IPS-18a (cell line): ENCODE results near the gene CDH4.

Source experiments
- H3K27ac ChIP-seq: one replicate; pipeline ENCODE4 v1.5.1; 2013; ENCODE audit warnings: low read length
- H3K27me3 ChIP-seq: one replicate; pipeline ENCODE4 v1.6.1; 2013; ENCODE audit warnings: mild to moderate bottlenecking, low read length; ENCODE audit not compliant: control insufficient read depth, insufficient read depth
- H3K36me3 ChIP-seq: one replicate; pipeline ENCODE4 v1.6.1; 2013; ENCODE audit warnings: low read depth, low read length; ENCODE audit not compliant: control insufficient read depth
- H3K4me1 ChIP-seq: one replicate; pipeline ENCODE4 v1.6.1; 2013; ENCODE audit warnings: low read depth, low read length; ENCODE audit not compliant: control insufficient read depth
- H3K4me3 ChIP-seq: one replicate; pipeline ENCODE4 v1.5.1; 2013; ENCODE audit warnings: low read length
- H3K9ac ChIP-seq: one replicate; pipeline ENCODE4 v1.6.1; 2013; ENCODE audit warnings: mild to moderate bottlenecking, low read length, moderate library complexity
- H3K9me3 ChIP-seq: one replicate; pipeline ENCODE4 v1.6.1; 2013; ENCODE audit warnings: low read depth, low read length; ENCODE audit not compliant: control insufficient read depth

The CDH4 gene

DNA sequence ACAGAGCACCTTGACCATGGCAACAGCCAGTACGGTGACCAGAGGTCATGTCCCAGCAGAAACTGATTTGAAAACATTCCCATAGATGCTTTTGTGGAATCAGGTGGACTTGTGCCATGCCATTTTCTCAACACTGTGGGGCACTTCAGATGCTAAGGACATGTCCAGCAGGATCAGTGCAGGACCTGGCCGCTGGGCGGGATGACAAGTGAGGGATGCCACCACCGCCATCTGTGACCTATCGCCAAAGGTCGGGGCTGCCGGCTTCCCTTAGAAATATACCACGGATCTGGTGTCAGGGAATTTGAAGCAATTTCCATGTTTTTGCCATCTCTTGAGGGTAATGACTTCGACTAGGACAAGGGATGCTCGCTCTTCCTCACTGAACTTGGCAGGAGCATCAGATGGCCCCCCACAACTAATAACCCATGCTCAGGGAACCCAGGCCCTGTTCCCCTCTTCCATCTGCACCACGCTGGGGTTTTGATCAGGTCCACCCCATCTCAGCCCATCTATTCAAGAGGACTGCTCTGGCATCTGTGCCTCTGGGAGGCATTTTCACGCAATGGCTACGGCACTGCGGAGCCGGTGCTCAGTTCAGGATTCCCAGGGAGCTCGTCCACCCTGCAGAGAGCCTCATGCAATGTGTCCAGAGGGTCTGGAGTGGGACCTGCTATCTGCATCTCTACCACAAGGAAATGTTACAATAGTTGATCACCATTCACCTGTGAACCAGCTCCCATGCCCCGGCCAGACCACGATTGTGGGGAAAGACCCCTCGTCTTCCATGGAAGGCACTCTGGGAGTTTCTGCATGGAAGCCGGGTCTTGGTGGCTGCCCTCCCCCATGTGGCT is 511.1 kb downstream of the CDH4 start:
- H3K4me3 ChIP-seq = no peak overlapping the region
- no peaks in the 10 kb centered on the region for H3K9me3 ChIP-seq
- H3K27ac ChIP-seq = no peak overlapping the region
- no peak overlapping the region for H3K9ac ChIP-seq
- H3K27me3 ChIP-seq = no peaks in the 10 kb centered on the region
- H3K36me3 ChIP-seq = no peaks in the 10 kb centered on the region
- no peaks in the 10 kb centered on the region for H3K4me1 ChIP-seq

DNA sequence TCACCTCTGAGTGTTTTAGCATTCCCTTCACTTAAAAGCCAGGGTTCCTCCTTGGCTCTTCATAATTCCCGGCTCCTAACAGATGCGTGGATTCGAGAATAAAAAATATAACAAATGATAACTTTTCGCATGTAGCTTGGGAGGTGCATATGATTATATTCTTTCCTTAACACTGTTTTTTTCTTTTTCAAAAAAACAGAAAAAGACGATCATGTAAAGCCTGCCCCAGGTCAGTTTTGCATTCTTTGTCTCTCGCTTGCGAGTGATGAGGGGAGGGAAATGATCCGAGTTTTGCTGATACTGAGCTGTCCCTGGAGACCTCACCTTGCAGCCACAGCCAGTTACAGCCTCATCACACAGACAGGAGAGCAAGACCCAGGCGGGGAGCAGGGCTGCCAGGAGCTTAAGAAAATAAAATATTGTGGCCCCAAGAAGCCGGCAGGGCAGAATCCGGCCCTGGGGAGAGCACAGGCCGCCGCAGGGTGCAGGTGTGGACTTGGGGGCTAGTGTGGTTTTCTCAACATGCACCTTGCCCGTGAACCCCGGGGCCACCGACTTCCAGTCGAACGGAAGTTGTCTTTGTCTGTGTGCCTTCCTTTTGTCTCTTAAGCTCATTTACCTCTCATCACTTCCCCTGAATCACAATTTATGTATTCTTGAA is 511.8 kb downstream of the CDH4 start:
- Histone ChIP-seq H3K4me3 (no peak overlapping the region), H3K27ac (no peak overlapping the region), H3K9ac (no peak overlapping the region), H3K9me3 (no peaks in the 10 kb centered on the region), H3K36me3 (no peaks in the 10 kb centered on the region), H3K27me3 (no peaks in the 10 kb centered on the region), H3K4me1 (no peaks in the 10 kb centered on the region)

DNA sequence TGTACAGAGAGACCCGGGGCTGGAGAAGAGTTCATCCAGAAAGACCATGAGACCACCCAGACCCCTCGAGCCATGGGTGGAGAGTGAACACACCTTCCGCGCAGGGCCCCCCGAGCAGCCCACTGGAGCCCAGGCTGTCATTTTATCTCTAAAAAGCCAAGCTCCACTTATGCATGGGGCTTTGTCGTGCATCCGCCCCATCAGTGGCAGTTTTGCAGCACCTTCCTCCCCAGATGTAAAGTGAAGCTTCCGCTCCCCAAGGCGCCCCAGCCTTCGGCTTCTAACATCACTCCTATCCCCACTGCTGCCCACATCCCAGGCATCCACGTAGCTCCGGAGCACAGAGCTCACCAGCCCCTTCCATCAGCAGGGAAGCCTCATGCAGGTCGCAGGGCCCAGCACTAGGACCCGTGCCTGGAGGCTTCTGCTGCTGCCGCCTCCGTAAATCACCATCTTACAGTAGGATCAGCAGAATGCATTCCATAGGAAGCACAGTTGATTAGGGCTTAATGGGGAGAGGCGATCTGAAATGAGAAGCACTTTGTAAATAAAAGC is 512.5 kb downstream of the CDH4 start:
- Histone ChIP-seq H3K36me3 (no peaks in the 10 kb centered on the region), H3K9ac (no peak overlapping the region), H3K4me3 (no peak overlapping the region), H3K4me1 (no peaks in the 10 kb centered on the region), H3K9me3 (no peaks in the 10 kb centered on the region), H3K27ac (no peak overlapping the region), H3K27me3 (no peaks in the 10 kb centered on the region)

- Histone ChIP-seq H3K27ac (no peak overlapping the region), H3K36me3 (no peaks in the 10 kb centered on the region), H3K9ac (no peak overlapping the region), H3K27me3 (no peaks in the 10 kb centered on the region), H3K9me3 (no peaks in the 10 kb centered on the region), H3K4me3 (no peak overlapping the region), H3K4me1 (no peaks in the 10 kb centered on the region)
Measured at GRCh38 chr20:61765081-61765870, 513.2 kb downstream of the CDH4 start.

DNA sequence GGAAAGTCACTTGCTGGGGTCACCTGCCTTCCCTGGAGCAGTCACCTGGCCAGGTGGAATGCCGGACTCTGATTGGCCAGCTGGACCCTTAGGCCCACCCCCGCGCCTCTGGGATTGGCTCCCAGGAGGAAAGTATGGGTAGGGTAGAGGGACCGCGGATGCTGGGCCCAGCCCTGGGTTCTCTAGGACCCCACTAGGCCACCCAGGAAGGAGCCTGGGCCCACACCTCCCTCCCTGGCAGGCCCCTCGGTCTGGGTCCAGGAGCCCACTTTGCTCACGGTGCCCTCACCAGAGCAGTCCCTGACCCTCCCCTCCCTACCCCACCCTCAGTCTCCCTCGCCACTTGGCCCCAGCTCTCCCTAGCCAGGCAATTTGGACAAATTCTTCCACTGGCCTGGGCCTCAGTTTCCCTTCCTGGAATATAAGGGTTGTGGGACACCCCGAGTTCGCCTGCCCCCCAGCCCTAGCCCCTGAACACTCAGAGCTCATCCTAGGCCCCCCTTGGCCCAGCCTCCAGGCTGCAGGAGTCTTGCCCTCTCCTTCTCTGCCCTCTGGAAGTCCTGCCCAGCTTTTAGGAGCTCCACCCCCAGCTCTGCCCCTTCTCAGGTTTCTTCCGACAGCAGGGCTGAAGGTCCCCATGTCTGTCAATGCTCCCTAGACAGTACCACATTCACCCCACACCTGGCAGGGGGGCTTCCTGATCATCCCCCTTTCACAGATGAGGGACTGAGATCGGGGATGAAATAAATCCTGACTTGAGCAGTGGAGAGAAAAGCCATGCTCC is 514.0 kb downstream of the CDH4 start:
- Histone ChIP-seq H3K9ac (no peak overlapping the region), H3K36me3 (no peaks in the 10 kb centered on the region), H3K4me3 (no peak overlapping the region), H3K27me3 (no peaks in the 10 kb centered on the region), H3K4me1 (no peaks in the 10 kb centered on the region), H3K27ac (no peak overlapping the region), H3K9me3 (no peaks in the 10 kb centered on the region)

GRCh38 chr20:61766921-61767610 is 515.0 kb downstream of the CDH4 start:
- no peaks in the 10 kb centered on the region for H3K36me3 ChIP-seq
- H3K4me1 ChIP-seq = no peaks in the 10 kb centered on the region
- H3K27ac ChIP-seq = no peak overlapping the region
- no peak overlapping the region for H3K9ac ChIP-seq
- no peaks in the 10 kb centered on the region for H3K27me3 ChIP-seq
- H3K9me3 ChIP-seq = no peaks in the 10 kb centered on the region
- H3K4me3 ChIP-seq = no peak overlapping the region

DNA sequence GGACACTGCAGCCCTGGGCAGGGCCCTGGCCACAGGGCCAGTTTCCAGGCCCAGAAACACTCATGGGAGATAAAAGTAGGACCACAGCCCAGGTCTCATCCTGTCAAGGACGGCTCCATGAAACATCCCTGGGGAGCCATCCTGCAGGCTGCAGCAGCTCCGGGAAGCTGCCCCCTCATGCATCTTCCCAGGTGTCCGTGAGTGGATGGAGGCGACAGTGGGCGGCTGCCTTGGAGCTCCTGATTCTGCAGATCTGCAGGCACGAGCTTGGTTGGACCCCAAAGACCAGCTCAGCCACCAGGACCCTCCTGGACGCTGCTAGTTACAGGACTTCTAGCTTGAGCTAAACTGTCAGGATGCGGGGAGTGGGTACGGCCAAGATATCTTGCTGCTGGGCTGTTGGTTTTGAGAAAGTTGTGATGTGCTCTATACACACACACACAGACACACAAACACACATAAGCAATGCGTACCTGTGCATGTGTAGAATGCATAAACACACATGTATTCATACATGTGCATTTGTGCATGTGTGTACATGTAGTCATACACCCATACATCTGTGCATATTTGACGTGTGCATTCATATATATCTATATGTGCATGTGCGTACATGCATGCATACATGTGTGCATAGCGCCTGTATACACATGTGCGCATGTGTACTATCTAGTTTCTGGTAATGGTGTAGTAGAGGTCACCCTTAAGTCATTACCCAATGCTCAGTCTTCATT is 515.9 kb downstream of the CDH4 start:
- no peak overlapping the region for H3K27ac ChIP-seq
- no peaks in the 10 kb centered on the region for H3K4me1 ChIP-seq
- no peaks in the 10 kb centered on the region for H3K9me3 ChIP-seq
- no peaks in the 10 kb centered on the region for H3K27me3 ChIP-seq
- H3K9ac ChIP-seq = no peak overlapping the region
- H3K36me3 ChIP-seq = no peaks in the 10 kb centered on the region
- H3K4me3 ChIP-seq = no peak overlapping the region

GRCh38 chr20:61768571-61769285 is 516.7 kb downstream of the CDH4 start:
- no peak overlapping the region for H3K4me3 ChIP-seq
- no peaks in the 10 kb centered on the region for H3K36me3 ChIP-seq
- H3K9ac ChIP-seq = no peak overlapping the region
- no peaks in the 10 kb centered on the region for H3K4me1 ChIP-seq
- H3K27ac ChIP-seq = no peak overlapping the region
- no peaks in the 10 kb centered on the region for H3K9me3 ChIP-seq
- H3K27me3 ChIP-seq = no peaks in the 10 kb centered on the region

DNA sequence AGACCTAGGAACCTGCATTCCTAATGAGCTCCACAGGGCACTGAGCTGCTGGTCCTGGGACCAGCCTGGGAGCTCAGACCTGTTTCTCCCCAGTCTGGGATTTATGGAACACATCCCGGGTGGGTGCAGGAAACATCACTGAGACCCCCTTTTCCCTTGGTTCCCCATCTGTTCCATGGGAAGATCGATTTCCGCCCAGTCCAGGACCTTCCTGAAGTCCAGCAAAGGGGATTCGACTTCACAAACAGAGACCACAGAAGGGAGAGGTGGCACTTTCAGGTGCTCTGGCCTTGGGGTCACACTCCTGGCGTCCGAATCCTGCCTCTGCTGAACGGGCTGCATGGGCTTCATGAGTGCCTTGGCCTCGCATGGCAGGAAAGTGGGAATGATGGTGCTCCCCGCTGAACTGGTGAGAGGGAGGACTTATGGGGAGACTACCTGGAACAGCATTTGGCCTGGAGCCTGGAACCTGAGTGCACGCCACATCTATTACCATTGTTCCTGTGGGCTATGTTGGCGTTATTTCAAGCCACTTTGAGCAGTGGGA is 517.3 kb downstream of the CDH4 start:
- H3K27me3 ChIP-seq = no peaks in the 10 kb centered on the region
- no peak overlapping the region for H3K4me3 ChIP-seq
- no peaks in the 10 kb centered on the region for H3K36me3 ChIP-seq
- no peak overlapping the region for H3K27ac ChIP-seq
- no peaks in the 10 kb centered on the region for H3K9me3 ChIP-seq
- H3K9ac ChIP-seq = no peak overlapping the region
- H3K4me1 ChIP-seq = no peaks in the 10 kb centered on the region
